Measurements from ENCODE around the gene FBP2. TPM values are rescaled to one million over a fixed set of nuclear protein-coding genes. Genes with fewer than 3 reads are reported as not detected.

FBP2 gene
- 10 to 100 TPM in 11 of 12 donors, not detected in 1; 15.9 to 90.6 (median 67.1) TPM for polyA plus RNA-seq (ENCODE audit: insufficient read length in 12 of 12)
- long read RNA-seq, donor 1, result 0 reads
- long read RNA-seq, donor 2, transcript FBP2-201 (7 exons, 1,305 nt), result major isoform, 43 of 43 reads
- long read RNA-seq, donor 2, partial matches to known transcripts, result 0 of 43 reads
- long read RNA-seq, donor 2, other reads (novel, unspliced or antisense), result 0 of 43 reads
- long read RNA-seq, donor 3, transcript FBP2-201 (7 exons, 1,305 nt), result major isoform, 15 of 23 reads
- long read RNA-seq, donor 3, partial matches to known transcripts, result 8 of 23 reads
- long read RNA-seq, donor 3, other reads (novel, unspliced or antisense), result 0 of 23 reads
- long read RNA-seq, donor 4, transcript FBP2-201 (7 exons, 1,305 nt), result major isoform, 11 of 11 reads
- long read RNA-seq, donor 4, partial matches to known transcripts, result 0 of 11 reads
- long read RNA-seq, donor 4, other reads (novel, unspliced or antisense), result 0 of 11 reads
- long read RNA-seq, donor 5, result 0 reads
- long read RNA-seq, donor 6, transcript FBP2-201 (7 exons, 1,305 nt), result major isoform, 13 of 13 reads
- long read RNA-seq, donor 6, partial matches to known transcripts, result 0 of 13 reads
- long read RNA-seq, donor 6, other reads (novel, unspliced or antisense), result 0 of 13 reads
- long read RNA-seq, donor 7, transcript FBP2-201 (7 exons, 1,305 nt), result major isoform, 14 of 14 reads
- long read RNA-seq, donor 7, partial matches to known transcripts, result 0 of 14 reads
- long read RNA-seq, donor 7, other reads (novel, unspliced or antisense), result 0 of 14 reads
- long read RNA-seq, donor 8, transcript FBP2-201 (7 exons, 1,305 nt), result major isoform, 46 of 58 reads
- long read RNA-seq, donor 8, partial matches to known transcripts, result 12 of 58 reads
- long read RNA-seq, donor 8, other reads (novel, unspliced or antisense), result 0 of 58 reads
- long read RNA-seq, donor 9, transcript FBP2-201 (7 exons, 1,305 nt), result major isoform, 8 of 8 reads
- long read RNA-seq, donor 9, partial matches to known transcripts, result 0 of 8 reads
- long read RNA-seq, donor 9, other reads (novel, unspliced or antisense), result 0 of 8 reads
- long read RNA-seq, donor 10, transcript FBP2-201 (7 exons, 1,305 nt), result major isoform, 34 of 39 reads
- long read RNA-seq, donor 10, partial matches to known transcripts, result 5 of 39 reads
- long read RNA-seq, donor 10, other reads (novel, unspliced or antisense), result 0 of 39 reads
- long read RNA-seq, donor 11, transcript FBP2-201 (7 exons, 1,305 nt), result major isoform, 23 of 23 reads
- long read RNA-seq, donor 11, partial matches to known transcripts, result 0 of 23 reads
- long read RNA-seq, donor 11, other reads (novel, unspliced or antisense), result 0 of 23 reads

DNA sequence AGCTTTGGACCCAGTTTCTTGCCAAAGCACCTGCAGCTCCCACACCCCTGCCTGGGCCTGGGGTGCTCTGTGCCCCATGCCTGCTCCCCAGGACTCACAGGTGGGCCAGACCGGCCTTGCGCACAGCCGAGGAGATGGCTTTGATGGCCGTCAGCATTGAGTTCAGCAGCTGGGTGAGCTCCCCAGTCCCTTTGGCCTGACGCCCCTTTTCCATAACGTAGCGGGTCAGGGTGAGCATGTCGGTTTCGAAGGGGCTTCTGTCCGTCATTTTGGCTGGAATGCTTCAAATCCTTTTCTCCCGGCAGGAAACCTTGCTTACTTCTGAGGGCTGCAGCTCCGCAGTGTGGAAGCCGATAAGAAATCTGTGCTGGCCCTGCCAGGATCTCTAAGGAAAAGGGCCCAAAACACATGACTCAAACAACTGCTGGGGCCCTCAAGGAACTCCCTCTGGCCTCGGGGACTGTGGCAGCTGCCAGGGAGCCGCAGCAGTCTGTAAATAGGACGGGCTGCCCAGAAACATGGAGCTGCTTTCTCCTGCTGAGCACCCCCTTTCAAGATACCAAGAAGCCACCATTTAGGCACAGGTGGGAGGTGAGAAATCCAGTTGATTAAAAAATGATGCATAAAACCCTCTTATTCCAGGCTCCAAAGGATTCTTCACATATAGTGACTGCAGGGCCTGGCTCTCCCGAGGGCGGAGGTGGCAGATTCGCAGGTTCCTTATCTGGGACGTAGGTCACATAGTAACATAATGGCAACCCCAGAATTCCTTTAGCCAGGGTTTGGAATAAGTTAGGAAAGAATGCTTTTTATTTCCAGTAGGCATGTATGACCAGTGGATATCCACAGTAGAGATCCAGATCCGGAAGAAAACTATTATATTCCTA lies at the start of gene FBP2:
Gene FBP2 (minus strand): TSS at position 366 of the 887 bp plus-strand sequence. CDS start 98 bp downstream, at position 268.
- DNase-seq, result no peak

DNA sequence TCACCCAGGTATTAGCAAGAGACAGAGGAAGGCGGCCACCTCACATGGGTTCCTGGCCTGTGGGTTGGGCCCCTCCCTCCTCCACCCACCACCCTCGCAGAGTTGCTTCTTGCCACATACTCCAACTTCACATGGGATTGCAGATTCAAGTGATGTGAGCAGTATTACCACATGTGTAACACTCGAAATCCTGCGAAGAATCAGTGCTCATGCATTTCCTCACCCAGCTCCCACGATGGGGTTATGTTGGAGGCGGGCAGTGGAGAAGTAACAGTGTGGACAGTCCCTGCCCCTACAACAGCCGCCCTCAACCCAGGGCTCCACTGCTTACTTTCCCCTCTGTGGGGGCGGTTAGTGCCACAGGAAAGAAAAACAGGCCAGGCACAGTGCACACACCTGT lies 49.6 kb upstream of the FBP2 start:
- DNase-seq, result no peak

DNA sequence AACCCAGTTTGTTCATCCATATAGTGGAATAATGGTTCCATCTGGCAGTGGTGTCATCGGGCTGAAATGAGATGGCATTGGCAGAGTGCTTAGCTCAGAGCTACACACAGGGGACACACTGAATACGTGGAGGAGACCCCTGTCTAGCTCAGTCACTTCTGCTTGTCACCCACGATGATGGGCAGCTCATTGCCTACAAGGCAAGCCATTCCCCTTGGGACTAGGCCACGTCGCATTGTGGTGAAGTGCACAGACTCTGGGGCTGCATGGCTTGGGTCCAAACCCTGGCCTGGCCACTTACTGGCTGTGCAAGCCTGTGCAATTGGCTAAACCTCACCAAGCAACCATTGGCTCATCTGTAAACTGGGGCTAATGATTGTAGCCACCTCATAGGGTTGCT lies 48.9 kb upstream of the FBP2 start:
- DNase-seq, result no peak

DNA sequence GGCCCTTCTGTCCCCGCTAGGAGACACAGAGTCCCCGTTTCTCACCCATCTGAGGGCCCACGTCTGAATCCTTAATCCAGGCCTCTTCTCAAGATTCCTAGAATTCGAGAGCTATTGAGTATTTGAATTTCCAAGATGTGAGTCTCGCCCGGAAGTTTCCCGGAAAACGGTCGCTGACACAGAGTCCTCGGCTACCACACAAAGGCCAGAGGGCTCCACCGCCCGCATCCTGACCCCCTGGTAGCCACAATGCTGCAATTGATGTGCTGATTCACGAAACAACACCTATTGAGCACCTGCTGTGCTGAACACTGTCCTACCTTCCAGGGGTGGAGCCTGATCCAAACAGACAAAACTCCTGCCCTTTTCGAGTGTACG lies 46.4 kb upstream of the FBP2 start:
- DNase-seq, result no peak

DNA sequence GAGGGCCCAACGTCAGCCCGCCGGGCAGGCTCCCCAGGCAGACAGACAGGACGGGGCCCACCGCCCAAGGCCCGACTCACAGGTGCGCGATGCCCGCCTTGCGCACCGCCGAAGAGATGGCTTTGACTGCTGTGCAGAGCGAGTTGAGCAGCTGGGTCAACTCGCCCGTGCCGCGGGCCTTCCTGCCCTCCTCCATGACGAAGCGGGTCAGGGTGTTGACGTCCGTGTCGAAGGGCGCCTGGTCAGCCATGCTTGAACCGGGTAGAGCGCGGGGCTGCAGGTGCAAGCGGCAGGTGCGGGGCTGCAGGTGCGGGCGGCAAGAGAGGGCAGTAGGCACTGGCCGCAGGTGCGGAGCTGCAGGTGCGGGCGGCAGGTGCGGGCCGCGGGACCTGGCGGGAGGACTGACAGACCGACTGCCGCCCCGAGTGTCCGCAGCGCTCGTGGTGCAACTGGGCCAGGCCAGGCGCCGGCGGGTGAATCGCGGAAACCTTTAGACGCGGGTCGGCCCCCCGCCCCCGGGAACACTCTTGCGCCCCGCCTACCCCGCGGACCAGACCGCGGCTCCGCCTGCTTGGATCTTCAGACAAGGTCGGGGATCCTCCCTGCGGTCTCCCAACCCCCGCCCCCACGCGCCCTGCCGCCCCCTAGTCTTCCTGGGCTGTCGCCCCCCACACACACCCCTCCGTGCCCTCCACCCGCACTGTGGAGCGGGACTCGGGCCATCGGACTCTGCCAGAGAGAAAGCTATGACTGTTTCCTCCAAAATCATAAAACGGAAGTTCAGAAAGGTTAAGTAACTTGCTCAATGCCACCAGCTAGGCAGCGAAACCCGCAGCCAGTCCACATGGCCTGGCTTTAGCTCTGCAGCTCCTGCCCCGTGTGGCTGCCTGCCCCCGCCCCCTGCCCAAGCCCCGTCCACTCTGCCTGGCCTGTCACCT lies 45.7 kb upstream of the FBP2 start, which contains the start of gene FBP1:
Gene FBP1 (minus strand): TSS at position 458 of the 938 bp plus-strand sequence. CDS start 208 bp downstream, at position 250.
- DNase-seq, result no peak

DNA sequence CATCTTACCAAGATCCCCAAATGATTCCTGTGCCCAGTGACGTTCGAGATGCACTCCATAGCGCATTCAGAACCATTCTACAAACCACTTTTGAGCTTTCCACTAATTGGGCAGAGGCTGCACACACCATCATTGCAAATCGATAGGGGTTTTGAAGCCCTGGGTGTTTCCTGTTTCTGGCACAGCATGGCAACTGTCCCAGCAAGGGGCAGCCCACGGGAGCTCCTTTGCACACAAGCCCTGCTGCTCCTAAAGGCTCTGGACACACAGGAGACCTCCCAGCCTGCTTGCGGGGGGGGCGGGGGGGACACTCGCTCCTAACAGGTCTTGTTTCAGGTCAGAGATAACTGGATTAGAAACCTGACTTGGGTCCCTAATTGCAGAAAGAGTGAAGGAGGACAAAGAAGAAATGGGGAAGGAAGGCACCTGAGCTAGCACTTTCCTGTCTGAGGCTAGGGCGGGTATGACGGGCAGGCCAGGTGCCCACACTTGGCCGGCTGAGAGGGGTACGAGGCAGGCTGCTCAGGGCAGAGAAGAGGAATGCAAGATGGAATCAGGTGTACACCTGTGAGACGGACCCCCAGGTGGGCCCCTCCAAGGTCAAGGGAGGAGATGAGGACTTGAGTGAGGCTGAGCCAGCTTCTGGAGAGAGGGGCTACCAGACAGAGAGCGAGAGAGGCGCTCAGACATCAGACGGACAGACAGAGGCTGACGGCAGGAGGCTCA lies 44.9 kb upstream of the FBP2 start:
- DNase-seq, result no peak

DNA sequence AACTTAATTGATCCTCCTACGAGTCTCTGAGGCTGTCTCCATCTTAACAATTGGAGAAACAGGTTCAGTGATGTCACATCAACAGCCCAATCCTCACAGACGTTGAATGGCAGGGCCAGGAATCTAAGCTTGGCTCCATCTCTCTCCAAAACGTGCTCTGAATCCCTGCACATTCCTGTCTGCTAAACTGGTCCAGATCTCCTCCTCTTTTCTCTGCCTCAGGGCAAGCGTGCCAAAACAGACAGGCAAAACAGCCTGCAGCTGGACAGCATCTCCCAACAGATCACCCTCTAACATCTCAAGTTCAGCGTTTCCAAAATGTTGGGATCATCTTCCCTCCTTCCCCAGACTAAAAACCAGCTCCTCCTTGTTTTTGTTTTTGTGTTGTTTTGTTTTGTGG lies 39.1 kb upstream of the FBP2 start:
- peak; percentile 57 for DNase-seq

DNA sequence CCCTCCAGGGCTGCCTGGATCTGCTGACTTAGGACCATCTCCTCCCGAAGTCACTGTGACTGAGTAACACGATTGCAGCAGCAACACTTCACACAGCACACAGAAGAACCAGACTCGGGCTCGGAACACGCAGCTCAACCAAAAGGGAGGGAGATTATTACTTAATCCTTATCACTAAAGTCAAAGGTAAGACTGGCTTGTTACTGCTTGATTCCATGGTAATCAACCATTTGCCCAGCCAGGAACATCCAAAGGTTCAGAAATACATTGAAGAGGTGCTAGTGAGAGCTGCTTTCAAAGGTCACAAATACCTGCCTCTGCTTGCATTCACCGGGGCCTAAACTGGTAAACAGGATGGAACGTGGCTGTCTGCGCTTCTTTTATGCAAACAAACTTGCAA lies 38.0 kb upstream of the FBP2 start:
- no peak for DNase-seq

DNA sequence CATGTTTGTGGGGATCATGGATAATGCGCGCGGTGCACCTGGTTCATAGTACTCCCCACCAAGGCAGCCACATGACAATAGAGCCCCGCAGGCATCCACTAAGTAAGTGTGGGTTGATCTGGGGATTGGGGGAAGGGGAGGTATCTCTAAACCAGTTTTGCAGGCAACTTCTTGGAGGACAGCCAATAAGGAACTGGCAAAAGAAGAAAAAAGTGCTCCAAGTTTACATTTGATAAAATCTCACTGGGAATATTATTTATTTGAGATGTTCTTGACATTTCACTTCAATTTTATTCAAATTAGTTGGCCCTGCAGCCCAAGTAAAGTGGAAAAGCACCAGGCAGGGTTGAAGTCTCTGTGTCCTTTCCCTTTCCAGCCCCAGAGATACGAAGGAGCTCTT lies 37.2 kb upstream of the FBP2 start:
- DNase-seq, result no peak

DNA sequence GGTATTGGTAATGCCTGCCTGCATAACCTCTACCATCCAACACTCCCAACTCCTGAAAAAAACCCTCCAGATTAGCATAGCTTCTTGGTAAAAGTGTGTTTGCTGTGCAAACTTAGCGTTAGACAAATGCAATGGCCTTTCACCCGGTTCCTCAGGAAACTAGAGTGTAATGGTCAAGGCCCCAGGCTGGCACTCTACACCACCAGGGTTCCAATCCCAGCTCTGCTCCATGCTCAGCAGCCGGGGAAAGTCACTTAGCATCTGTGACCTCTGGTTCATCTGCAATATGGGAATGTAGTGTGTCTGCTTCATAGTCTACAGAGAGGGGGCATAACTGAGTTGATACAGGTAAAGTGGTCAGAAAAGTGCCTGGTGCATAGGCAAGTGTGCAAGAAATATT lies 36.7 kb upstream of the FBP2 start:
- no peak for DNase-seq

DNA sequence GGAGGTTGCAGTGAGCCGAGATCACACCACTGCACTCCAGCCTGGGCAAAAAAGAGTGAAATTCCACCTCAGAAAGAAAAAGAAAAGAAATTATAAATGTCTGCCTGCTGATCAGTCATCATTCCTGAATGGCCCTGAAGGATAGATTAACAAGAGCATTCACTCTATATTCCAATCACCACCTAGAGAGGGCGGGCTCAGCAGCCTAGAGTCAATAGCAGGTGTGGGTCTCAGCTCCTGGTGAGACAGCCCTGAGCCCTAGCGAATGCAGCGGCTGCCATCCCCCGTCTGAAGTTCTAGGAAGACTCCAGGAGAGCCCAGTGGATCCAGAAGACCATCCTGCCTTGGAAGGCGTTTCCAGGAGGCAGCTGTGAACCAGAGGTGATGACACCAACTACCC lies 33.7 kb upstream of the FBP2 start:
- no peak for DNase-seq

DNA sequence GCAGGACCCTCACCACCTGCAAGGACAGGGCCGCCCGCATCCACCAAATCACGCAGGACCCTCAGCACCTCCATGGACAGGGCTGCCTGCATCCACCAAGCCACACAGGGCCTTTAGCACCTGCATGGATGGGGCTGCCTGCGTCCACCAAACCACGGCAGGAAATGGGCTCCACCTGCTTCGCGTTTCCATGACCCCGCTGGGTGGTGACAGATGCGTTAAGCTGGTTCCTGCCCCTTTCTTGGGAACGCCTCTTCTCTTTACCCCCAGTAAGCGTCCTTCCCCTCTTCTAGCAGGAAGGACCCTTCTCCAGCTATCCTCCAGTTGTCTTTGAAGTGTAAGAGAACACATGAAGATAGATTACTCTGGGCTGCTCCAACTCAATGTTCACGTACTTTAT lies 32.2 kb upstream of the FBP2 start:
- no peak for DNase-seq

DNA sequence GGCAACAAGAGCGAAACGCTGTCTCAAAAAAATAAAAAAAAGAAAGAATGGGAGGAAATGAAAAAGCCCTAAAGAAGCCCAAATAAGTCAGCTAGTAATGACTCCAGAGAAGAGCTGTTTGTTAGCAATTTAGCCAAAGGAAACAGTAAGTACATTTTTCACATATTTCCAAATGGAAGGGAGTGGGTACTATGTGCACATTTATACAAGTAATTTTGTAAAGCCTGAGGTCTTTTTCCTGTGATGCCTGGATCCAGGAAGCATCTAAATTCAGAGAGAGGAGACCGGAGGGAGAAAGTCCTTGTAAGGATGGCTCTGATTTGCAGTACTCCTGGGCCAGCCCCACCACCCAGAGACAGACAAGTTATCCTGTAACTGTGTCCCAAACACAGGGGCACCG lies 31.0 kb upstream of the FBP2 start:
- no peak for DNase-seq

DNA sequence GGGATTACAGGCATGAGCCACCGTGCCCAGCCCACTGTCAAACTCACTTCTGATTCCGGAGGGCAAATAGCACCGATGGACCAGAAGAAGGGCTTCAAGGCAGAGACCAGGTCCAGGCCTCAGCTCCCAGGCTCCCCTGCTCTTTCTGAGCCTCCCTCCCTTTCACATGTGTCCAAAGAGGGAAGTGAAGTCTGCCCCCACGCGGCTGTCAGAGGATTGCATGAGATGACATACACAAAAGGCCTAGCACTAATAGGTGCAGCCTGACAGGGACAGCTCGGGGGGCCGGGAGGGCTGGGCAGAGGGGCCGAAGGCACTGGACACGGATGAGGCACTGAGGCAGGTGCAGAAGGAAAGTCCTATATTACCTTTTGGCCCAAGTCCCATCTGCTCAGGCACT lies 29.6 kb upstream of the FBP2 start:
- no peak for DNase-seq

DNA sequence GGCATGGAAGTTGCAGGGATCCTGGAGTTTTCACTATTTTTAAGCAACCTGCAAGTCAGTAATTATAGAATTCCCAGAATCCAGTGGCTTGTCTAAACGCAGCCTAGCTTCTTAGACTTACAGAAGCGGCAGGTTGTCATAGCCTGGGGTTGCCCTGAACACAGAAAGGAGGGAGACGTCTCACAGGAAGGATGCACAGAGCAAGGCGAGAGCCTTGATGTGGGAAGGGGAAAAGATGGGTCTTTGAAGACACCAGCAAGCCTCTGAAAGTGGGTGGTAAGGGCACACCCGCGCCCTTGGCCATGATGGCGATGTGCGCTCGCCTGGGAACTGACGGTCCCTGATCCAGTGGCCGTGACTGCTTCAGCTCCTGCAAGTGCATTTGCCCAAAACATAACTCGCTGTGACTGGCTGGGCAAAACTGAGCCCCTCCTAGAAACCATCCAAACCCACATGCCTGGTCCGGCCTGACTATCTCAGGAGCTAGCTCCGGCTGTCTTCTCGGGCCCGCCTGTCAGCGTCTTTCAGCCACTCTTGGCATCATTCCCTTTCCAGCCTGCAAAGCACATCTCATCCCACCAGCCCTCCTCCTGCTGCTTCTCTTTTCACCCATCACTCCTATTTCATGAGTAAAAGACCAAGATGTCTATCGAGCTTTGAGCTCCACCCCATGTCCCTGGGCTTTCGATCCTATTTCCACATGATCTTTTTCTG lies 28.6 kb upstream of the FBP2 start:
- no peak for DNase-seq

DNA sequence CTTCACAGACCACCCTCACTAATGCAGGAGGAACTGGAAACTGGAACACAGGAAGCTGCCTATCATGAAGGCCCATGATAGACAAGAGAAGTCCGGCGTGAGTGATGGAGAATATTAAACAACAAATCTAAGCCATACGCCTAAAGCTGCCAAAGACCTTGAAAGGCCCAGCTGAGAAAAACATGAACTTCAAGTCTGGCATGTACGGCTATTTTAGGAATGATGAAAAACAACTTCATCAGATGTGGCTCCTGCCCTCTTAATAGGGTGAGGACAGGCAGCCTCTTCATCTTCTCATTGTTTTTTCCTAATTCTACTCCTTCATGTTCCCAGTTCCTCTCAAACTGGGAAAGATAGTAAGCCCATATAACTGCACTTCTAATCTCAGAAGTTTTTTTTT lies 25.4 kb upstream of the FBP2 start:
- DNase-seq, result no peak

DNA sequence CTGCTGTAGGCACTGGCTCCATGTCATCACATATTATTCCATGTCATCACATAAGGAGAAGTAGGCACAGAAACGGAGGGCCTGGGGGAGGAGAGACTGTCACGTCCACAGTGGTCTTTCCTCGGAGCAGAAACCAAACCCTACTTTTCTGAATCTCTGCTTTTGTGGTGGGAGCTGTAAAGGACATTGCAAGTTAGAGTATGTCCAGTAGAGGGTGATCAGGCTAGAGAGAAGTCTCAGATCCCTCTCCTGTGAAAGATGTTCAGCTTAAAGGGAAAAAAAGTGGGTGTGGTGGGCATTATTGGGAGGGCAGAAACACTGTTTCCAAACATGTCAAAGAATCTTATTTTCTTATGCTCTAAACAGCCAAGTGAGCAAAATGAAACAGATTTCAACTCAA lies 19.4 kb upstream of the FBP2 start:
- DNase-seq, result no peak

DNA sequence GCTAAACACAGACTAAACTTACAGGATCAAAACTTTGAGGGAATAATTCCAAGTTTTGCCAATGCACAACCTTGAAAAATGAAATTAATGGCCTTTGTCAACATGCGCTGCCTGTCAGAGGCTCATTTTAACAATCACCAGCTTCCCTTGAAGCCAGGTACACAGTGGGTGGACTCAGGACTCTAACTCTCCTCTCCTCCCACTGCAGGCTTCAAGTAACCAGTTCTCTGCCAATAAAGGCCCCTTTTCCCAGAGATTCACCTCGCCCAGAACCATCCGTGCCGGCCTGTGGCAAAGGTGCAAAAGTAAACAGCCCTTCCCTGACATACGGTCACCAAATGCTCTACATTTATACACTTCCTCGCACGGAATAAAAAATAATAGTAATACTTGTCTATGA lies 18.4 kb upstream of the FBP2 start:
- no peak for DNase-seq

All from muscle of arm (tissue), 14 donors.